Breast epithelium (tissue), 3 donors: ENCODE measurements around the gene EP300.

Experiments
- CTCF ChIP-seq, 3 donors: fragments of 450-650 bp; IDR thresholded peaks; one replicate each; pipeline ENCODE4 v1.5.1; 2016 to 2017; ENCODE audit warnings: antibody characterized with exemption in 3 of 3, mild to moderate bottlenecking in 3 of 3, moderate library complexity in 3 of 3
- POLR2A ChIP-seq: fragments of 450-650 bp; IDR thresholded peaks from one replicate; pipeline ENCODE4 v1.6.1; 2016; ENCODE audit warnings: antibody characterized with exemption, mild to moderate bottlenecking, moderate library complexity
- POLR2AphosphoS5 ChIP-seq, 3 donors: sonication (generic); formaldehyde crosslinking; IDR thresholded peaks; one replicate each; pipeline ENCODE4 v1.6.1; 2017; ENCODE audit warnings: antibody characterized with exemption in 3 of 3

- TF ChIP-seq POLR2A = peak; percentile 67
- TF ChIP-seq CTCF (IDR thresholded peaks at IDR 0.05) = peak; percentile 35 to 52 (median 41)
- peak; percentile 67 to 89 (median 86) for TF ChIP-seq POLR2AphosphoS5 (IDR thresholded peaks at IDR 0.05)
Measured at GRCh38 chr22:41092023-41092817, at the start of gene EP300.
